Stomach (tissue), 9 donors: ENCODE results near the gene ANKS1B. TPM values are rescaled to one million over a fixed set of nuclear protein-coding genes. Genes with fewer than 3 reads are reported as not detected.
"Not testable (repeated sequence)": the region's sequence is repeated elsewhere in the genome, so short reads cannot be mapped to it uniquely, and the experiment has no call there.

Experiments
- DNase-seq, 2 donors: peaks; one replicate each; pipeline versions ENCODE4 v3.0.0 to v3.0.0-alpha.2; 2013 to 2019
- H3K27ac ChIP-seq, 5 donors: fragments of 200-600 bp in 4 of 5; sonication (generic) in 4 of 5; one replicate each; pipeline ENCODE4 v1.5.1; 2013 to 2019; ENCODE audit warnings: mild to moderate bottlenecking in 1 of 5, moderate library complexity in 1 of 5
- H3K27me3 ChIP-seq, 3 donors: fragments of 200-600 bp; sonication (generic); one replicate each; pipeline ENCODE4 v1.5.1; 2017 to 2019; ENCODE audit warnings: mixed run types in 1 of 3
- H3K36me3 ChIP-seq, 4 donors: fragments of 200-600 bp; sonication (generic); 1 replicate in 3 of 4; 2 replicates in 1 of 4; pipeline ENCODE4 v1.5.1; 2016 to 2019
- H3K4me1 ChIP-seq, 4 donors: fragments of 200-600 bp; sonication (generic); one replicate each; pipeline ENCODE4 v1.5.1; 2016 to 2019
- H3K4me3 ChIP-seq, 4 donors: fragments of 200-600 bp; sonication (generic) in 3 of 4; one replicate each; pipeline ENCODE4 v1.5.1; 2016 to 2019; ENCODE audit warnings: mild to moderate bottlenecking in 1 of 4
- H3K9me3 ChIP-seq, 4 donors: fragments of 200-600 bp; sonication (generic); one replicate each; pipeline ENCODE4 v1.5.1; 2016 to 2019
- EP300 ChIP-seq: sonication (generic); formaldehyde crosslinking; IDR thresholded peaks from one replicate; pipeline ENCODE4 v1.6.1; 2017; ENCODE audit warnings: antibody characterized with exemption
- POLR2A ChIP-seq, 4 donors: fragments of 450-650 bp; IDR thresholded peaks; one replicate each; pipeline ENCODE4 v1.6.1; 2016; ENCODE audit warnings: antibody characterized with exemption in 4 of 4, control low read depth in 2 of 4, mild to moderate bottlenecking in 1 of 4, moderate library complexity in 1 of 4
- POLR2AphosphoS5 ChIP-seq, 3 donors: sonication (generic); formaldehyde crosslinking; IDR thresholded peaks; one replicate each; pipeline ENCODE4 v1.6.1; 2016; ENCODE audit warnings: antibody characterized with exemption in 3 of 3
- WGBS, 5 donors: extraction: QIAGEN DNeasy Blood & Tissue Kit in 3 of 5; methylation state at CpG; one replicate each; pipeline versions ENCODE4 v1.1.5 to v1.1.7; 2013 to 2018; 5-methylcytosine and 5-hydroxymethylcytosine counted together
- intact Hi-C: fragments of 100-400 bp; cut with DNase I; formaldehyde crosslinking; loops from one replicate; pipeline ENCODE4 v1.15.1; 2023; ENCODE audit warnings: low total_unique reads
- polyA plus RNA-seq, 3 donors: library from polyadenylated mRNA; stranded (reverse); fragments of 200-250 nt; gene quantifications; one replicate each; pipeline ENCODE4 v1.2.3, GENCODE V29; 2013
- total RNA-seq, 5 donors: library from RNA; depleted of rRNA; stranded (reverse); fragments of >200 nt; gene quantifications; one replicate each; pipeline versions ENCODE4 v1.1.0 to v1.2.3, GENCODE V29; 2014 to 2016
- TF ChIP-seq, protein P1 (sequence below), 7 experiments: fragments of 450-650 bp in 4 of 7; fragments of 200-600 bp in 3 of 7; sonication (generic) in 3 of 7; IDR thresholded peaks; one replicate each; pipeline ENCODE4 v1.5.1; 2016 to 2019; ENCODE audit warnings: antibody characterized with exemption in 7 of 7, control low read depth in 2 of 7, mild to moderate bottlenecking in 1 of 7
- donor health status: healthy with polysubstance abuse.
- donor health status: Bipolar disorder and iron deficiency.
- donor health status: healthy.

The ANKS1B gene
- total and polyA plus RNA-seq, 8 donors: 0.73 to 26.8 (median 2.2) TPM; not detected in 2

DNA sequence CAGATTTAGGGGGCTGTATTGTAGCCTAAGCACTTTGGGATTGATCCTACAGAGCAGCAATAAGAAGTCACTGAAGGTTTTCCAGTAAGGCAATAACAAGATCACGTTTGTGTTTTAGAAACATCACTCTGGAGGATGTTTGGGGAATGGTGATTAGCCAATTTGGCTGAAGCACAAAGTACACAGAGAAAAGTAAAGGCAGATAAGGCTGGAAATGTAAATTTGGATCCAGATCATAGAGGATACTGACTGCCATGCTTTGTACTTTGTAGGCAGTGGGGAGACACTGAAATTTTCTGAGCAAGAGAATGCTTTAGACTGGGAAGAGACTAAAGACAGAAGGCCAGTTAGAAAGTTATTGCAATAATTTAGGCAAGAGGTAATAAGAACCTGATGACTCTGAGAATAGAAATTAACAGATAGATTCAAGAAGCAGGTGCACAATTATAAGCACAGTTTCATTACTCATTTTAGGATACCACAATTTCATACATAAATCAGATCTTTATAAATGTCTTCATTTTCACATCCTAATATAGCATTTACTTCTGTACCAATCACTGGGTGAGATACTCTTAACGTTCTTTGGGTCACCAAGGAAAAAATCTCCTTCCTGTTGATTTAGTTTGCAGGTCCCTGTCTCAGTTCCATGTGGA is 651.7 kb downstream of the ANKS1B start:
- Histone ChIP-seq H3K27ac (no peak overlapping the region), H3K4me3 (no peak overlapping the region), H3K4me1 (peaks cover 0 to 5% (median 0%) of the 10 kb centered on the region in 4 donors), H3K36me3 (no peaks in the 10 kb centered on the region), H3K27me3 (no peaks in the 10 kb centered on the region), H3K9me3 (peaks cover 0 to 5% (median 0%) of the 10 kb centered on the region in 4 donors)
- intact Hi-C loops: no loop called here
- TF ChIP-seq EP300: no peak
- DNase-seq: no peak
- 8 to 24% (median 15%) methylated on average over 2 of the region's 2 CpGs for WGBS, 5 donors

GRCh38 chr12:99330216-99330615 is 654.5 kb downstream of the ANKS1B start:
- no peak overlapping the region for H3K27ac ChIP-seq
- no peak for DNase-seq
- no peaks in the 10 kb centered on the region for H3K36me3 ChIP-seq
- TF ChIP-seq POLR2AphosphoS5 (IDR thresholded peaks at IDR 0.05) (no peak), EP300 (no peak), POLR2A (IDR thresholded peaks at IDR 0.05) (no peak)
- TF ChIP-seq, protein P1, sequence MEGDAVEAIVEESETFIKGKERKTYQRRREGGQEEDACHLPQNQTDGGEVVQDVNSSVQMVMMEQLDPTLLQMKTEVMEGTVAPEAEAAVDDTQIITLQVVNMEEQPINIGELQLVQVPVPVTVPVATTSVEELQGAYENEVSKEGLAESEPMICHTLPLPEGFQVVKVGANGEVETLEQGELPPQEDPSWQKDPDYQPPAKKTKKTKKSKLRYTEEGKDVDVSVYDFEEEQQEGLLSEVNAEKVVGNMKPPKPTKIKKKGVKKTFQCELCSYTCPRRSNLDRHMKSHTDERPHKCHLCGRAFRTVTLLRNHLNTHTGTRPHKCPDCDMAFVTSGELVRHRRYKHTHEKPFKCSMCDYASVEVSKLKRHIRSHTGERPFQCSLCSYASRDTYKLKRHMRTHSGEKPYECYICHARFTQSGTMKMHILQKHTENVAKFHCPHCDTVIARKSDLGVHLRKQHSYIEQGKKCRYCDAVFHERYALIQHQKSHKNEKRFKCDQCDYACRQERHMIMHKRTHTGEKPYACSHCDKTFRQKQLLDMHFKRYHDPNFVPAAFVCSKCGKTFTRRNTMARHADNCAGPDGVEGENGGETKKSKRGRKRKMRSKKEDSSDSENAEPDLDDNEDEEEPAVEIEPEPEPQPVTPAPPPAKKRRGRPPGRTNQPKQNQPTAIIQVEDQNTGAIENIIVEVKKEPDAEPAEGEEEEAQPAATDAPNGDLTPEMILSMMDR (IDR thresholded peaks at IDR 0.05): no peak
- H3K4me3 ChIP-seq: no peak overlapping the region
- intact Hi-C loops: no loop called here
- peaks cover 0 to 5% (median 0%) of the 10 kb centered on the region in 4 donors for H3K9me3 ChIP-seq
- H3K4me1 ChIP-seq: peaks cover 0 to 5% (median 0%) of the 10 kb centered on the region in 4 donors
- WGBS, 5 donors: 11 to 22% (median 14%) methylated on average over 1 of the region's 1 CpG
- H3K27me3 ChIP-seq: no peaks in the 10 kb centered on the region

DNA sequence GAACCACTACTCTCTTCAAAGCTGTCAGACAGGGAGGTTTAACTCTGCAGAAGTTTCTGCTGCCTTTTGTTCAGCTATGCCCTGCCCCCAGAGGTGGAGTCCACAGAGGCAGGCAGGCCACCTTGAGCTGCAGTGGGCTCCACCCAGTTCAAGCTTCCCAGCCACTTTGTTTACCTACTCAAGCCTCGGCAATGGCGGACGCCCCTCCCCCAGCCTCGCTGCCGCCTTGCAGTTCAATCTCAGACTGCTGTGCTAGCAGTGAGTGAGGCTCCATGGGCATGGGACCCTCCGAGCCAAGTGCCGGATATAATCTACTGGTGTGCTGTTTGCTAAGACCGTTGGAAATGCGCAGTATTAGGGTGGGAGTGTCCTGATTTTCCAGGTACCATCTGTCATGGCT is 663.5 kb downstream of the ANKS1B start:
- H3K4me1 ChIP-seq, H3K27me3 ChIP-seq, intact Hi-C loops, H3K36me3 ChIP-seq, H3K27ac ChIP-seq, DNase-seq, H3K4me3 ChIP-seq: not testable (repeated sequence)
- WGBS, 5 donors: 81 to 96% (median 89%) methylated on average over 8 to 9 of the region's 9 CpGs
- peaks cover 0 to 30% (median 15%) of the 10 kb centered on the region in 4 donors for H3K9me3 ChIP-seq

- no peaks in the 10 kb centered on the region for H3K27me3 ChIP-seq
- TF ChIP-seq POLR2AphosphoS5 (IDR thresholded peaks at IDR 0.05): no peak
- TF ChIP-seq, protein P1 (IDR thresholded peaks at IDR 0.05): no peak
- intact Hi-C loops: no loop called here
- no peak overlapping the region for H3K27ac ChIP-seq
- H3K4me3 ChIP-seq: no peak overlapping the region
- no peaks in the 10 kb centered on the region for H3K36me3 ChIP-seq
- no peaks in the 10 kb centered on the region for H3K4me1 ChIP-seq
- peaks cover 0 to 18% (median 0%) of the 10 kb centered on the region in 4 donors for H3K9me3 ChIP-seq
- WGBS, 5 donors: 80 to 93% (median 87%) methylated on average over 1 of the region's 1 CpG
- no peak for DNase-seq
These were observed 673.4 kb downstream of the ANKS1B start for GRCh38 chr12:99311373-99311772.

DNA sequence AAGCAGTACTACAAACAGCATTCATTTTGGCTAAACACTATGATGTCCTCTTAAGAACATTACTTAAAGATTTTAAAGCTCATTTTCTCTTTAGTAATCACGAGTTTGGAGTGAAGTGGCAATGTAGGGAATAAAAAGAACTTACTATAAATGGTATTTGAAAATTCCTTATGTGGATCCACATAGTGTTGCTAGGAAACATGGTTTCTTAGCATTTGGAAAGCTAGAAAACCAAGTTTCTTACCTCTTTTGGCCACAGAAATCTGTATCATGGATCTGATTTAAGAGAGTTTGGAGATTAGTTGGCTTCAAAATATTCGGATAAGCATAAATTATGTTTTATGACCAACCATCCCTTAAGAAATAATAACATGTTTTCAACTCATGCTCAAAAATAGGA is 674.9 kb downstream of the ANKS1B start:
- intact Hi-C loops: no loop called here
- H3K4me1 ChIP-seq: no peaks in the 10 kb centered on the region
- no peaks in the 10 kb centered on the region for H3K27me3 ChIP-seq
- H3K27ac ChIP-seq: no peak overlapping the region
- TF ChIP-seq POLR2A (IDR thresholded peaks at IDR 0.05) (no peak), EP300 (no peak), POLR2AphosphoS5 (IDR thresholded peaks at IDR 0.05) (no peak)
- TF ChIP-seq, protein P1 (IDR thresholded peaks at IDR 0.05): no peak
- H3K4me3 ChIP-seq: no peak overlapping the region
- 61 to 67% (median 64%) methylated on average over 2 of the region's 2 CpGs for WGBS, 5 donors
- DNase-seq: no peak
- H3K36me3 ChIP-seq: no peaks in the 10 kb centered on the region
- H3K9me3 ChIP-seq: peaks cover 0 to 15% (median 1%) of the 10 kb centered on the region in 4 donors
